ENCODE results near the gene DEPDC1.
"Not testable (repeated sequence)": the region's sequence is repeated elsewhere in the genome, so short reads cannot be mapped to it uniquely, and the experiment has no call there.

DEPDC1 gene

GRCh38 chr1:68476626-68477025 lies 20.3 kb downstream of the DEPDC1 start:
- DNase-seq, result not testable (repeated sequence)

- DNase-seq, result no peak
These were observed 23.8 kb downstream of the DEPDC1 start for GRCh38 chr1:68473060-68473459.

- DNase-seq, result peak; percentile 13
These were observed 26.4 kb downstream of the DEPDC1 start for GRCh38 chr1:68470388-68470970.

GRCh38 chr1:68464891-68465290 lies 32.0 kb downstream of the DEPDC1 start:
- no peak for DNase-seq

- no peak for DNase-seq
These were observed 35.9 kb downstream of the DEPDC1 start for GRCh38 chr1:68460935-68461334.

- DNase-seq, result no peak
These were observed 37.1 kb downstream of the DEPDC1 start for GRCh38 chr1:68459796-68460195.

GRCh38 chr1:68459091-68459490 lies 37.8 kb downstream of the DEPDC1 start:
- no peak for DNase-seq

GRCh38 chr1:68456202-68456601 lies 40.7 kb downstream of the DEPDC1 start:
- no peak for DNase-seq

GRCh38 chr1:68454534-68454933 lies 42.3 kb downstream of the DEPDC1 start:
- DNase-seq, result no peak

GRCh38 chr1:68453060-68453670 lies 43.7 kb downstream of the DEPDC1 start:
- no peak for DNase-seq

GRCh38 chr1:68449901-68450300 lies 47.0 kb downstream of the DEPDC1 start, which contains the start of gene RPE65:
Gene RPE65 (minus strand): TSS chr1:68449954. CDS start chr1:68449905, 49 bp downstream.
- DNase-seq, result peak; percentile 10

- no peak for DNase-seq
These were observed 48.5 kb downstream of the DEPDC1 start for GRCh38 chr1:68448365-68448764.

GRCh38 chr1:68445709-68446108 lies 51.2 kb downstream of the DEPDC1 start:
- no peak for DNase-seq

- DNase-seq, result peak; percentile 4
These were observed 53.9 kb downstream of the DEPDC1 start for GRCh38 chr1:68442822-68443556.

- DNase-seq, result no peak
These were observed 54.9 kb downstream of the DEPDC1 start for GRCh38 chr1:68442006-68442405.

GRCh38 chr1:68438310-68438709 lies 58.6 kb downstream of the DEPDC1 start:
- DNase-seq, result no peak

GRCh38 chr1:68433395-68433794 lies 63.5 kb downstream of the DEPDC1 start:
- DNase-seq, result no peak

GRCh38 chr1:68431076-68431475 lies 65.8 kb downstream of the DEPDC1 start:
- no peak for DNase-seq

GRCh38 chr1:68429233-68429808 lies 67.6 kb downstream of the DEPDC1 start:
- DNase-seq, result no peak

- no peak for DNase-seq
These were observed 70.3 kb downstream of the DEPDC1 start for GRCh38 chr1:68426594-68426993.

Data from NCI-H2171 (cell line).